Thyroid gland (tissue), 4 donors: ENCODE data around the gene ATXN7L2.

Source experiments
- POLR2A ChIP-seq, 2 donors: fragments of 450-650 bp; IDR thresholded peaks; one replicate each; pipeline ENCODE4 v1.6.1; 2017; ENCODE audit warnings: antibody characterized with exemption in 2 of 2, mild to moderate bottlenecking in 2 of 2, moderate library complexity in 1 of 2
- TF ChIP-seq, protein P1 (sequence below), 6 experiments: fragments of 200-600 bp in 3 of 6; fragments of 450-650 bp in 3 of 6; sonication (generic) in 3 of 6; IDR thresholded peaks; one replicate each; pipeline ENCODE4 v1.5.1; 2016 to 2019; ENCODE audit warnings: antibody characterized with exemption in 6 of 6, mild to moderate bottlenecking in 2 of 6, inconsistent platforms in 1 of 6, moderate library complexity in 1 of 6

DNA sequence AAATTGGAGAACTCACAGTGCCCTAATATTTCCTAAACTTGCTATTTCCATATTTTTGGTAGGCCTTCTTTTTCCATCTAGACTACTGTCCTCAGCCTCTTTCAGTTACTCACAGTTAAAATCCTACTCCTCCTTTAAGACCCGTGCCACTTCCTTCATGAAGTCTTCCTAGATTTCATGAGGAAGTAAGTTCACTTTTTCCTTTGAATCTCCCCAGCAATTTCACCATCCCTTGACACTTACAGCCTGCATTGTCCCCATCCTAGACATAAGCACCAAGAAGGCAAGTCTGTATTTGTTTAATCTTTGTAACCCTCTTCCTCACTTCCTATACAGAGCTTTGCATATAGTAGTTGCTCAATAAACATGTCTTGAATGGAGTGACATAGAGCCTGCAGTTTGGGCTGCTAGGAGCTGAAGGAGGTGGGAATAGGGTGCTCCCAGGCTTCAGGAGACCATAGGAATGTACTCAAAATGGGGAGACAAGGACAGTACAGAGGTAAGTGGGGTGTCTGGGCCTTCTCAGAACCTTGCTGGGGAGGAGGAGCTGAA is 50.7 kb downstream of the ATXN7L2 start:
- TF ChIP-seq, protein P1, sequence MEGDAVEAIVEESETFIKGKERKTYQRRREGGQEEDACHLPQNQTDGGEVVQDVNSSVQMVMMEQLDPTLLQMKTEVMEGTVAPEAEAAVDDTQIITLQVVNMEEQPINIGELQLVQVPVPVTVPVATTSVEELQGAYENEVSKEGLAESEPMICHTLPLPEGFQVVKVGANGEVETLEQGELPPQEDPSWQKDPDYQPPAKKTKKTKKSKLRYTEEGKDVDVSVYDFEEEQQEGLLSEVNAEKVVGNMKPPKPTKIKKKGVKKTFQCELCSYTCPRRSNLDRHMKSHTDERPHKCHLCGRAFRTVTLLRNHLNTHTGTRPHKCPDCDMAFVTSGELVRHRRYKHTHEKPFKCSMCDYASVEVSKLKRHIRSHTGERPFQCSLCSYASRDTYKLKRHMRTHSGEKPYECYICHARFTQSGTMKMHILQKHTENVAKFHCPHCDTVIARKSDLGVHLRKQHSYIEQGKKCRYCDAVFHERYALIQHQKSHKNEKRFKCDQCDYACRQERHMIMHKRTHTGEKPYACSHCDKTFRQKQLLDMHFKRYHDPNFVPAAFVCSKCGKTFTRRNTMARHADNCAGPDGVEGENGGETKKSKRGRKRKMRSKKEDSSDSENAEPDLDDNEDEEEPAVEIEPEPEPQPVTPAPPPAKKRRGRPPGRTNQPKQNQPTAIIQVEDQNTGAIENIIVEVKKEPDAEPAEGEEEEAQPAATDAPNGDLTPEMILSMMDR (IDR thresholded peaks at IDR 0.05): no peak
- TF ChIP-seq POLR2A (IDR thresholded peaks at IDR 0.05): no peak
